ENCODE results near the gene MAP3K5. TPM values are rescaled to one million over a fixed set of nuclear protein-coding genes. Genes with fewer than 3 reads are reported as not detected.

Gene MAP3K5
- total and polyA plus RNA-seq, 3 donors from 2014 or later: 21.3 to 55.3 (median 46.1) TPM

- Histone ChIP-seq H3K4me3 (no peak overlapping the region), H3K27me3 (no peaks in the 10 kb centered on the region), H3K4me1 (peaks cover 9% of the 10 kb centered on the region), H3K27ac (no peak overlapping the region), H3K36me3 (ENCODE audit: low read depth, missing control alignments) (no peaks in the 10 kb centered on the region), H3K9me3 (no peaks in the 10 kb centered on the region)
- DNase-seq: no peak
- 85 to 95% methylated on average over 4 of the region's 4 CpGs for WGBS, 2 donors
- intact Hi-C loops (cut with DNase I; ENCODE audit: low total_unique reads): no loop called here
- TF ChIP-seq POLR2A (IDR thresholded peaks at IDR 0.05): no peak
- TF ChIP-seq, protein P1, sequence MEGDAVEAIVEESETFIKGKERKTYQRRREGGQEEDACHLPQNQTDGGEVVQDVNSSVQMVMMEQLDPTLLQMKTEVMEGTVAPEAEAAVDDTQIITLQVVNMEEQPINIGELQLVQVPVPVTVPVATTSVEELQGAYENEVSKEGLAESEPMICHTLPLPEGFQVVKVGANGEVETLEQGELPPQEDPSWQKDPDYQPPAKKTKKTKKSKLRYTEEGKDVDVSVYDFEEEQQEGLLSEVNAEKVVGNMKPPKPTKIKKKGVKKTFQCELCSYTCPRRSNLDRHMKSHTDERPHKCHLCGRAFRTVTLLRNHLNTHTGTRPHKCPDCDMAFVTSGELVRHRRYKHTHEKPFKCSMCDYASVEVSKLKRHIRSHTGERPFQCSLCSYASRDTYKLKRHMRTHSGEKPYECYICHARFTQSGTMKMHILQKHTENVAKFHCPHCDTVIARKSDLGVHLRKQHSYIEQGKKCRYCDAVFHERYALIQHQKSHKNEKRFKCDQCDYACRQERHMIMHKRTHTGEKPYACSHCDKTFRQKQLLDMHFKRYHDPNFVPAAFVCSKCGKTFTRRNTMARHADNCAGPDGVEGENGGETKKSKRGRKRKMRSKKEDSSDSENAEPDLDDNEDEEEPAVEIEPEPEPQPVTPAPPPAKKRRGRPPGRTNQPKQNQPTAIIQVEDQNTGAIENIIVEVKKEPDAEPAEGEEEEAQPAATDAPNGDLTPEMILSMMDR (IDR thresholded peaks at IDR 0.05): no peak
Observed at GRCh38 chr6:136721467-136721866, 70.8 kb downstream of the MAP3K5 start.

DNA sequence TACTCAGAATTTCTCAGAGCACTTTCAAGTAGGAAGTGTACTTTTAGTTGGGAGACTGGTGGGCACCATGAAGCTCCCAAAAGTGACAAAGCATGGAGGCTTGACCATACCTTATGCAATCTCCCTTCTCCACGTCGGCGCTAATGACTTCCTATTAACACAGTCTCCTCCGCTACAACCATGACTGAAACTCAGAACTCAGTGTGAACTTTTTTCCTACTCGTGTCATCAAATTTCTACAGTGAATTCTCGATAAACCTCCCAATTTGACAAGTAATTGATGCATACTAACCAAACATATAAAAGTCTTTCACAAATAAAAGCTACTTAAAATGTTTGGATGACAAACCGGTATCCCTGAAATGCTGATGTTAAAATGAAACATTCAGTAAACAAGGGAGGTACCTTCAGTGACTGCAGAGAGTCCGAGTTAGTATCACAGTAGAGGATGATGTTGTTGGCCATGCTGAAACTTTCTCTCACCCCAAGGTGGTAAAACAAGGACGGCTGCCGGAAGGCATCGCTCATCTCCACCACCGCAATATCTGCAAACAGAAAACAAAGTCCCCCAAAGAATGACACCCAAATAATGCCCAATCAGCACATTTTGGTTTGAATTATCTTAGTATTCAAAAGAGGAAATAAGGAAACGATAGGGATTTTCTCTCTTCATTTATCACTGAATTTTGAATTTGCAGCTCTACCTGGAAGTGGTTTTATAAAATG lies 72.1 kb downstream of the MAP3K5 start:
- H3K4me1 ChIP-seq: peaks cover 14% of the 10 kb centered on the region
- H3K27me3 ChIP-seq: no peaks in the 10 kb centered on the region
- TF ChIP-seq, protein P1 (IDR thresholded peaks at IDR 0.05): no peak
- TF ChIP-seq POLR2A (IDR thresholded peaks at IDR 0.05): no peak
- no peak overlapping the region for H3K27ac ChIP-seq
- intact Hi-C loops (cut with DNase I; ENCODE audit: low total_unique reads): no loop called here
- DNase-seq: no peak
- 89 to 90% methylated on average over 13 of the region's 13 CpGs for WGBS, 2 donors
- no peaks in the 10 kb centered on the region for H3K36me3 ChIP-seq (ENCODE audit: low read depth, missing control alignments)
- no peak overlapping the region for H3K4me3 ChIP-seq
- H3K9me3 ChIP-seq: no peaks in the 10 kb centered on the region

DNA sequence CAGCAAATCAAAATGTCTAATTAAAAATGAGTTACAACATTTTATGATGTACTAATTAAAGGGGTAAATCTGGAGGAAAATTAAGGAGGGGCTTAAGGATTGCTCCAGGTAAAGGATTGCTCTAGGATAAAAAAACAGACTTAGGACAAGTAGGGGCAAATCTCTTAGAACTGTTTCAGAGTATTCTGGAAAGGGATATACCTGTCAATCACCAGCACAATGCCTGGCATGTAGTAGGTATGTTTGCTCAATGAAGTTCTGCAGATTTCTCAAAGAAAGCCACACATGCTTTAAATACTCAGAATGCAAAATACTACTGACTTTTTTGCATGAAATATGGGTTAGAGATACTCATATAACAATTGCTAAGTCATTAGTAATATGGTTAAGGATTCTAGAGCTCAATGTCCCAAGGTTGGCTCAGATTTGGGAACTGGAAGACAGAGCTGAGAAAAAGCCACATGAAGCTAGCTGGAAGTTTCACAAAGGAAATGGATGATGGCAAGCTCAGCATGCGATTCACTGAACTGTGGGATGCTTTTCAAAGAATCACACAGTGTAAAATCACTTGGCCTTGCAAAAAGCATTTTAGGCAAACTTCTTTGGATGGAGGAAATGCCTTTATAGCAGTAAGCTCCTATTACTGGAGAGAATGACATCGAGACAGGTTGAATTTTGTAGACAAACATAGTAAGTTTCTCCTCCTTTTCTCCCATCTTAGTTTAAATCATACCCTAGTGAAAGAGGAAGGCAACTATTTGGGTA lies 72.8 kb downstream of the MAP3K5 start:
- TF ChIP-seq POLR2A (IDR thresholded peaks at IDR 0.05): no peak
- TF ChIP-seq, protein P1 (IDR thresholded peaks at IDR 0.05): no peak
- no peak for DNase-seq
- Histone ChIP-seq H3K27me3 (no peaks in the 10 kb centered on the region), H3K36me3 (ENCODE audit: low read depth, missing control alignments) (no peaks in the 10 kb centered on the region), H3K4me3 (no peak overlapping the region), H3K27ac (no peak overlapping the region), H3K9me3 (no peaks in the 10 kb centered on the region), H3K4me1 (peaks cover 14% of the 10 kb centered on the region)
- 61 to 65% methylated on average over 2 of the region's 2 CpGs for WGBS, 2 donors
- intact Hi-C loops (cut with DNase I; ENCODE audit: low total_unique reads): no loop called here

DNA sequence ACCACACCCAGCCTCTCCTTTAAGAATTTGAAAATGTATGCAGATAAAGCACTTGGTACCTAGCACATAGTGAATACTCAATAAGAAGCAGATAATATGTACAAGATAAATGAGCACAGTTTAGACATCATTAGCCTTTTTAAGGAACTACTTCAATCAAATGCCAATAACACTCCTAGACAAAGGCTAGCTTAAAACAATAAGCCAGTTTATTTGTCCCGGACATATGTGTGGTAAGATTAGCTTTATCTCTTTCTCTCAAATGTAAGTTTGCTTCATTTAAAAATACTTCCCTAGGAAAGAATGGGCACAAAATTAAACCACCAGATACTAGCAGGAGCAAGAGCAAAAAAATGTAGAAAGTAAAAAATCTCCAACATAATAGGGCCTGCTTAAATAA lies 73.8 kb downstream of the MAP3K5 start:
- no peak overlapping the region for H3K4me3 ChIP-seq
- H3K4me1 ChIP-seq: peaks cover 14% of the 10 kb centered on the region
- no peak for DNase-seq
- no peak overlapping the region for H3K27ac ChIP-seq
- H3K9me3 ChIP-seq: no peaks in the 10 kb centered on the region
- intact Hi-C loops (cut with DNase I; ENCODE audit: low total_unique reads): no loop called here
- WGBS, 2 donors: 66 to 74% methylated on average over 1 of the region's 1 CpG
- no peaks in the 10 kb centered on the region for H3K27me3 ChIP-seq
- no peaks in the 10 kb centered on the region for H3K36me3 ChIP-seq (ENCODE audit: low read depth, missing control alignments)
- TF ChIP-seq, protein P1 (IDR thresholded peaks at IDR 0.05): no peak
- TF ChIP-seq POLR2A (IDR thresholded peaks at IDR 0.05): no peak
